Activated T-cell treated with anti-CD3 and anti-CD28 coated beads, Interleukin-2, amount 50 U/mL, for 72 hours (primary cell): ENCODE measurements around the gene PIGN. TPM values are rescaled to one million over a fixed set of nuclear protein-coding genes. Genes with fewer than 3 reads are reported as not detected.

Source experiments
- ATAC-seq, 2 donors: fragments of 150-1000 bp; cut with Tn5 transposase; replicated peaks in 1 of 2; 2 replicates each; pipeline ENCODE4 v1.10.0; 2021; ENCODE audit warnings: moderate library complexity in 2 of 2, mild to moderate bottlenecking in 1 of 2
- DNase-seq, 2 donors: peaks; one replicate each; pipeline ENCODE4 v3.0.0; 2021 to 2022; ENCODE audit warnings: mixed read lengths in 1 of 2
- H3K27ac Mint-ChIP-seq: one replicate; pipeline ENCODE4 v1.8.0; 2022; ENCODE audit warnings: mild to moderate bottlenecking, moderate library complexity, mixed read lengths
- H3K27me3 Mint-ChIP-seq: one replicate; pipeline ENCODE4 v1.8.0; 2022; ENCODE audit warnings: low read depth, mixed read lengths
- H3K36me3 Mint-ChIP-seq, 2 donors: one replicate each; pipeline ENCODE4 v1.8.0; 2022; ENCODE audit warnings: mixed read lengths in 2 of 2, mild to moderate bottlenecking in 1 of 2; ENCODE audit not compliant: insufficient read depth in 2 of 2
- H3K4me1 Mint-ChIP-seq: one replicate; pipeline ENCODE4 v1.8.0; 2022; ENCODE audit warnings: low read depth, mixed read lengths
- H3K4me3 Mint-ChIP-seq, 2 donors: one replicate each; pipeline ENCODE4 v1.8.0; 2022; ENCODE audit warnings: mild to moderate bottlenecking in 2 of 2, mixed read lengths in 2 of 2, moderate library complexity in 2 of 2
- H3K9me3 Mint-ChIP-seq, 2 donors: one replicate each; pipeline ENCODE4 v1.8.0; 2022; ENCODE audit warnings: mixed read lengths in 2 of 2
- total RNA-seq, 2 donors: library from RNA; stranded (reverse); gene quantifications; one replicate each; pipeline ENCODE4 v1.2.3, GENCODE V29; 2022

The PIGN gene
- total RNA-seq, 2 donors from 2014 or later, result 28.2 to 31.4 TPM

DNA sequence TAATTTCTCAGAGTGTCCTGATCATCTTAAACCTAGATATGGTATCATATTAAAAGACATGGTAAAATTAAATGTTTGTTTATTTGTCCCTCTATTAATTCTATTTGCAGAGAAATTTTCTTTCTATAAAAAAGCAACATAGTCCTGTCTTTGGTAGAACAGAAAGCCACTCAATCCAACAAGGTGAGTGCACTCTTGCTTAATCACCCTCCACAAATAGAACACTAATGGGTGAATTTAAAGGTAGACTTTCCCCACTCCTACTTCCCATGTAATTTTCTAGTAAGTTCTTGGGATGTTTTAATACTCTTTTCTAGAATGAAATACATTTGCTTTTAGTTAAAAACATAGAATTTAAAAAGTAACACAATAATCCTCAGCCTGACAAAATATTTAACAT, 97.7 kb downstream of the PIGN start:
- Mint-ChIP-seq H3K36me3 (peaks cover 3 to 9% of the 10 kb centered on the region in 2 donors), H3K27me3 (no peaks in the 10 kb centered on the region), H3K4me1 (peaks cover 30% of the 10 kb centered on the region), H3K9me3 (no peaks in the 10 kb centered on the region), H3K27ac (no peak overlapping the region), H3K4me3 (no peak overlapping the region)
- no peak for DNase-seq
- ATAC-seq, result no peak

DNA sequence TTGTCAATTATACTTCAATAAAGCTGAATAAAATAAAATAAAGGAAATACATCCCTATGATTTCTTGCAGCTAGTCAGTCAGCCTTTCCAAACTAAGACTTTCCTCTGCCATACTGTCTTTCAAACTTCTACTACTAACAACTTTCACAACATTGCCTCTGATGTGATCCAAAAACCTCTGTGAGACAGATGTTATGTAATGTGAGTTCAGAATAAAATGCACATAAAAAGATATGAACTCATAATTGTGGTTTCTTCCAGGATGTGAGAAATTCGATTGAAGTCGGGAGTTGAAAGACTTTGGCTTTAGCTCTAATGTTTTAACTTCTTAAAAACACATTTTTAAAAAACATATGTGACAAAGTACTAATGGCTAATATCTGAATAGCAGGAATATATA, 98.7 kb downstream of the PIGN start:
- ATAC-seq (no peak), DNase-seq (no peak)
- H3K27me3 Mint-ChIP-seq, result no peaks in the 10 kb centered on the region
- no peak overlapping the region for H3K27ac Mint-ChIP-seq
- no peak overlapping the region for H3K4me3 Mint-ChIP-seq
- H3K4me1 Mint-ChIP-seq, result peaks cover 30% of the 10 kb centered on the region
- peaks cover 3 to 9% of the 10 kb centered on the region in 2 donors for H3K36me3 Mint-ChIP-seq
- H3K9me3 Mint-ChIP-seq, result no peaks in the 10 kb centered on the region

DNA sequence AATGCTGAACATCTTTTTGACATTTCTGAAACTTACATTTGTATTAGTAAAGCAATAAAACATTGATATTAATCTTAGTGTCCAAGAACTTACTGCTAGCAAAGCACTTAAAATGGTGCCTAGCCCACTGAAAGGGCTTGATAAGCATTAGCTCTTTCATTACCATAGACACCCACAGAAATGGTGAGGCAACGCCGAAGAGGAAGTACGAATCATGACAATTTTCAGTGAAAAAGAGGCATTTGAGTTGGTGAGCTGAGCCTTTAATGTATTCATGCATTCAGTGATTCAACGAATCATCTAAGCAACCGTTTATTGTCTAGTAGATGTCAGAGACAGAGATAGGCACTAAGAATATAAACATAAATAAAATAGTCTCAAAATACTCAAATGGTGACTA, 101.1 kb downstream of the PIGN start:
- no peak for ATAC-seq
- no peak for DNase-seq

DNA sequence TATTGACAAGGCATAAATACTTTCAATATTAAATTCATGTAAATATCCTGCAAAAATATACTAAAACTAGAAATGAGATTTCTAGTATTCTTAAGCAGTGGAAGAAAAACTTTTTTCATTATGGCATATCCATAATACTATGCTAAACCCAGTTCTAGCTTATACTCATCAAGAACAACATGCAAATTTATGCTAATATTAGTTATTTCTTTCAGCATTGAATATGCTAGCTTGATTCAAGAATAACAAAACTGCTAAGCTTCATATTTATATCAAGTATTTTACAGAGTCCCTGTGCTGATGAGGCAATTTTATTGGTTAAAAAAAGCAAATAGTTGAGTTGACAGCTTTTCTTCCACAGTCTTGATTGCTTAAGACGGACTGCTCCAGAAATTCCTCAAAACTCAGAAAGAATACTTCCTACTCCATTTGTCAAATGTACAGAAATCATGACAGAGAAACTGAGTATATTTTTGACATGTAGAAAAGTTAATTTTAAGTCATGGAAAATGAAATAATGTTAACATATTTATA, 105.0 kb downstream of the PIGN start:
- Mint-ChIP-seq H3K4me3 (no peak overlapping the region), H3K27me3 (no peaks in the 10 kb centered on the region), H3K4me1 (peaks cover 10% of the 10 kb centered on the region), H3K27ac (no peak overlapping the region), H3K9me3 (no peaks in the 10 kb centered on the region), H3K36me3 (peaks cover 3 to 7% of the 10 kb centered on the region in 2 donors)
- ATAC-seq, result no peak
- no peak for DNase-seq

More for the DNA sequence above, 101.1 kb downstream of the PIGN start:
- Mint-ChIP-seq H3K27me3 (no peaks in the 10 kb centered on the region), H3K36me3 (peaks cover 3 to 9% of the 10 kb centered on the region in 2 donors), H3K4me3 (no peak overlapping the region), H3K27ac (no peak overlapping the region), H3K9me3 (no peaks in the 10 kb centered on the region), H3K4me1 (peaks cover 30% of the 10 kb centered on the region)

DNA sequence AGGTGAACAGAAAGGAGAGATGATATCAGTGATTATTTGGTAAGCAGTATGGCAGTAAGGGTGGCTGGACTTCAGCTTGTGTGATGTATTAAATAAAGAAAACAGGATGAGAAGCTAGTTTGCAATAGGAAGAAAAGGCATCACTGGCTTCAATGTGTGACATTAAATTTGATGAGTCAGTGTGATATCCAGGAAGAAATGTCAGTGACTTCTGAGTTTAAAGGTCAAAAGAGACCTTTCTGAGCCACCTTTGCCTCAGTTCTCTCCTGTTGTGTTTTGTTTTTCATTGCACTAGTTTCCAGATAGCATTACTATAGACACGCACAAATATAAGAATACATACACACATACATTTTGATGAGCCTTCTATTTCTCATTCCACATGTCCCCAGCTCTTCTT, 105.6 kb downstream of the PIGN start:
- Mint-ChIP-seq H3K9me3 (no peaks in the 10 kb centered on the region), H3K27ac (no peak overlapping the region), H3K36me3 (peaks cover 0 to 3% of the 10 kb centered on the region in 2 donors), H3K4me1 (peaks cover 6% of the 10 kb centered on the region), H3K27me3 (no peaks in the 10 kb centered on the region), H3K4me3 (no peak overlapping the region)
- DNase-seq (no peak), ATAC-seq (no peak)

DNA sequence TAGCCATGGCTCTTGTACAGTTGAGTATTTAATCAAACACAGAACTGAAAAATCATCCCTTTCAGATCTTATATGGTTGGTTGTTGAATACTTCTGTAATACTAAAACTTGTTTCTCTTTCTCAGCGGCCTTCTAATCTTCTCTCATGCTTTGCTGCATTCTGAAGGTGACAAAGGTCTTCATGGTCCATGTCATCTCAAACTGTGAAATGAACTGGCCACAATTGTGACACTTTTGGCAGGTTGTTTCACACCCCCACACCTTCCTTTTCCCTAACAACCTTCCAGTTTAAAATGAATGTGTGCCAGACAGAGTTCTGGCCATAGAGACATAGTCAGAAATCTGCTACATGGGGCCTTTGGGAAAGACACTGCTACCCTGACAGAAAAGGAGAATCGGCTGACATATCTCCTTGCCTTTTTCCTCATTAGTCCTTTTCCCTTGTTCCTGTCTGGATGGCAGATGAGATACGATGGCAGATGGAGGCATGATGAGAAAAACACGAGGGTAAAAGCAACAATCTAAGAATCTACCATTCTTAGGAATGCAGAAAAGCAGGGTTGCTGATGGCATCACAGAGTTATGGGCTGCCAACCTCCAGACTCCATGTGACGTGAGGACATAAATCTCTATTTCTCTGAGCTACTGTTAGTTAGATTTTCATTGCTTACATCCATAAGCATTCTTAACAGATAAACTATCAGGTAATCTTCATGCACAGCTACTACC, 106.5 kb downstream of the PIGN start:
- ATAC-seq (no peak), DNase-seq (no peak)
- no peaks in the 10 kb centered on the region for H3K9me3 Mint-ChIP-seq
- H3K4me3 Mint-ChIP-seq, result no peak overlapping the region
- H3K27ac Mint-ChIP-seq, result no peak overlapping the region
- no peaks in the 10 kb centered on the region for H3K4me1 Mint-ChIP-seq
- no peaks in the 10 kb centered on the region for H3K27me3 Mint-ChIP-seq
- H3K36me3 Mint-ChIP-seq, result no peaks in the 10 kb centered on the region

DNA sequence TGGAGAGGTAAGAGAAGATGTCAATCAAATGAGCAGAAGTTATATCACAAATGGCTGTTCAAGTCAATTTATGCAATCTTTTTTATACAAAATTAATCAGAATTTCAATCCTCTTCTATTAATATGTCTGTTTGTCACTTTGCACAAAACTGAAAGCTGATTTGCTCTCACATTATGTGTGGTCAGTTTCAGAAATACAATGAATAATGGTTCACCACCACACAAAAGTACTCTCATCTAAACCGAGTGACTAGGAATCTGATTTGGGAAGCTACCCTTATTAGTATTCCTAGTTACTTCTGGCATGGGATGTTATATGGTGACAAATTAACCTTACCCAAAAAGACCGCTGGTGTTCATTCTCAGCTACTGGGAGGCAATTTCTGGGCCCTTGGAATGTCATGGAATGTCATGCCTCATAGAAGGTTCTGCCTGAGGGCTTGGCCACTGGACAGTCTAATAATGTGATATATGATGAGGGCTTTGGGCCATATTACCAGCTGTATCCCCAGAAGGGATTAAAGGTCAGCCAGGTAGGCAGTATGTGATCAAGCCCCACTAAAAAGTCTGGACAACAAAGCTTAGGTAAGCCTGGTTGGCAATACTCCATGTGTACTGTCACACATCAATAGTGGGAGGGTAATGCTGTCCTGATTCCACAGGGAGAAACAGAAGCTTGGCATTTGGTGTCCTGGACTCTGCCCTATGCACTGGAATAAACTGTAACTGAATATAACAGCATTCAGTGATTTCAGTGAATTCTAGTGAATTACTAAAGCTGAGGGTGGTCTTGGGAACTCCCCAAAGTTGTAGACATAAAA, 113.2 kb downstream of the PIGN start:
- H3K27me3 Mint-ChIP-seq, result no peaks in the 10 kb centered on the region
- H3K9me3 Mint-ChIP-seq, result peaks cover under 1% of the 10 kb centered on the region in 2 donors
- ATAC-seq (no peak), DNase-seq (no peak)
- H3K4me3 Mint-ChIP-seq, result no peak overlapping the region
- peaks cover under 1 to 3% of the 10 kb centered on the region in 2 donors for H3K36me3 Mint-ChIP-seq
- no peaks in the 10 kb centered on the region for H3K4me1 Mint-ChIP-seq
- no peak overlapping the region for H3K27ac Mint-ChIP-seq

DNA sequence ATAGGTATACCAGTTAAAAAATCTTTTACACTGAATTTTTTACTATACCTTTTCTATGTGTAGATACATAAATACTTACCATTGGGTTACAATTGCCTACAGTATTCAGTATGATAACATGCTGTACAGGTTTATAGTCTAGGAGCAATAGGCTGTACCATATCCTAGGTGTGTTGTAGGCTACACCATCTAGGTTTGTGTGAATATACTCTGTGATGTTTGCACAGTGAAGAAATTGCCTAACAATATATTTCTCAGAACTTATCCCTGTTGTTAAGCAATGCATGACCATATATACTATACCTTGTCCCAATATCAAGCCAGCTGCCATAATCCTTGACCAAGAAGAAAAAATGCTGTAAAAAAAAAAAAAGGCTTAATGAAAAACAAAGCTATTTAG, 114.5 kb downstream of the PIGN start:
- Mint-ChIP-seq H3K27me3 (no peaks in the 10 kb centered on the region), H3K36me3 (peaks cover 3 to 5% of the 10 kb centered on the region in 2 donors), H3K27ac (no peak overlapping the region), H3K4me3 (no peak overlapping the region), H3K4me1 (no peaks in the 10 kb centered on the region), H3K9me3 (peaks cover 2% of the 10 kb centered on the region in 2 donors)
- ATAC-seq (no peak), DNase-seq (no peak)

DNA sequence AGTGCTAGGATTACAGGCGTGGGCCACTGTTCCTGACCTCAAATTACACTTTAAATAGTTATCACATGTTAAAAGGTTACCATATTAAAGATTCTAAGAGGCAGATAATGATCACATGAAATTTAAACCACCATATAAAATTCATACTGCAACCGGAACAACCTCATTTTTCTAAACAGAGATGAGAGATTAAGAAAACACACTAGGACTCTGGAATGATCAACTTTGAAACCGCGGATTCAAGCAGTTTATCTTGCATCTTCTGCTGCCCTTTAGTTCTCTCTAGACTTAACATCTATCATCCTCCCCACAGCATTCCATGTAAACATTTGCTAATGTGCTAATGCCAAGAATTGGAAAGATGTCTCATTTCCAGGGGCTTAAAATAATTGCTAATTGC, 115.8 kb downstream of the PIGN start:
- Mint-ChIP-seq H3K27ac (no peak overlapping the region), H3K36me3 (peaks cover 3 to 7% of the 10 kb centered on the region in 2 donors), H3K4me1 (no peaks in the 10 kb centered on the region), H3K9me3 (peaks cover 2% of the 10 kb centered on the region in 2 donors), H3K27me3 (no peaks in the 10 kb centered on the region), H3K4me3 (no peak overlapping the region)
- ATAC-seq (no peak), DNase-seq (no peak)

DNA sequence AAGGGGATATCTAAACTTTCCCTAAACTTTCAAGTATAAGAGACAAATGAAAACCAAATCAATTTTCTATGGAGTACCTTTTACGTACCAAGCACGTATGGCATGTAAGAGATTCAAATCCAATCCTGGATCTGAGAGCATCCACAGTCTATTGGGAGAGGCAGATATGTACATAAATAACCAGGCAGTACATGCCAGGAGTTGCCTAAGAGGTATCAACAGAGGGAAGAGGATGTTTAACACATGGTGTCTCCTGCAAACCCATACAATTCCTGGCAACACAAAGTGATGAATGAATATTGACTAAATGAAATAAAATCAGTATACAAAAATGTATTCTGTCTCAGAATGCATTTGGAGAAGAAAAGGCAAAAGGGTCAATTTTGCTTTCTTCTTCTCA, 116.6 kb downstream of the PIGN start:
- Mint-ChIP-seq H3K27me3 (no peaks in the 10 kb centered on the region), H3K36me3 (peaks cover 3 to 7% of the 10 kb centered on the region in 2 donors)

DNA sequence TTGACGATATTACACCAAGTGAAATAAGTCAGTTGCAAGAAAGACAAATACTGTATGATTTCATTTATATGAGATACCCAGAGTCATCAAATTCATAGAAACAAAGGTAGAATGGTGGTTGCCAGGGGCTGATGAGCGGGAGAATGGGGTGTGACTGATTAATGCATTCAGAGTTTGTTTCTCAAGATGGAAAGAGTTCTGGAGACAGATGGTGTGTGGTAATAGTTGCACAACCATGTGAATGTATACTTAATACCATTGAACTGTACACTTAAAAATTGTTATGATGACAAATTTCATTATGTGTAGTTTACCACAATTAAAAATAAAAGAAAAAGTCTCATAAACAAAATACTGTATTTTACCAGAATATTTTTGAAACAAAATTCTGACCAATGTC, 117.3 kb downstream of the PIGN start:
- Mint-ChIP-seq H3K27ac (no peak overlapping the region), H3K4me1 (no peaks in the 10 kb centered on the region), H3K9me3 (peaks cover 2% of the 10 kb centered on the region in 2 donors), H3K36me3 (peaks cover 3 to 7% of the 10 kb centered on the region in 2 donors), H3K4me3 (no peak overlapping the region), H3K27me3 (no peaks in the 10 kb centered on the region)
- no peak for DNase-seq
- ATAC-seq, result no peak

More for the DNA sequence above, 116.6 kb downstream of the PIGN start:
- ATAC-seq, result no peak
- Mint-ChIP-seq H3K9me3 (peaks cover 2% of the 10 kb centered on the region in 2 donors), H3K27ac (no peak overlapping the region), H3K4me1 (no peaks in the 10 kb centered on the region), H3K4me3 (no peak overlapping the region)
- no peak for DNase-seq

DNA sequence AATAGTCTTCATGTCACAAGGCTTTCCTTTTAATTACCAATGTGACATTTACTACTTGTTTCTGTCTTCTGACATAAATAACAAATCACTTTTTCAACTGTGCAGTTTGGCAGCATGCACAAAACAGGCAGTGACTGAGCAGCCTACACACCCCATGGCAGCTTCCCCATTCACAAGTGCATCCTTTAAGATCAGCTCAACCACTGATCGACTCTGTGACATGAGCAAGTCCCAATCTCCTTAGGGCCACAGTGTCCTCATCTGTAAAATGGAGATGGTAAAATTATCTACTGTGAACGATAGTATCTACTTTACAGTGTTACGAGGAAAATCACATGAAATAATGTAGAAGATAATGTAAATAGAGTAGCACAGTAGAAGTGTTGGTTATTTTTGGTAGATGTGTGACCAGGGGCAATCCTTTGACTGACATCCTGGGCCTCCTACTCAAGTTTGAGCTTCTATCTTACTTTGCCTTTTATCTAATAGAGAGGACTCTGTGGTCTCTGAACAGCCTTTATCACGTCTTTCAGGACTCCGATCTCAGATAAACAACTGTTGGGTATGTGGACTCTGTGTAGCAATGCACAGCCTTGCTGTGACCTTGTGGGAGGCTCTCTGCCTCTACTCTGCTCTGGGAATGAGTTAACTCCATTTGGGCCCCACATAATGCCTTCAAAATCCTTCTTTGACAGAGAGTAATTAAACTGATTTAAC, 120.6 kb downstream of the PIGN start:
- peaks cover 2% of the 10 kb centered on the region in 2 donors for H3K9me3 Mint-ChIP-seq
- H3K4me1 Mint-ChIP-seq, result no peaks in the 10 kb centered on the region
- no peak overlapping the region for H3K4me3 Mint-ChIP-seq
- H3K27ac Mint-ChIP-seq, result no peak overlapping the region
- peaks cover 3 to 7% of the 10 kb centered on the region in 2 donors for H3K36me3 Mint-ChIP-seq
- no peak for ATAC-seq
- no peaks in the 10 kb centered on the region for H3K27me3 Mint-ChIP-seq
- no peak for DNase-seq

DNA sequence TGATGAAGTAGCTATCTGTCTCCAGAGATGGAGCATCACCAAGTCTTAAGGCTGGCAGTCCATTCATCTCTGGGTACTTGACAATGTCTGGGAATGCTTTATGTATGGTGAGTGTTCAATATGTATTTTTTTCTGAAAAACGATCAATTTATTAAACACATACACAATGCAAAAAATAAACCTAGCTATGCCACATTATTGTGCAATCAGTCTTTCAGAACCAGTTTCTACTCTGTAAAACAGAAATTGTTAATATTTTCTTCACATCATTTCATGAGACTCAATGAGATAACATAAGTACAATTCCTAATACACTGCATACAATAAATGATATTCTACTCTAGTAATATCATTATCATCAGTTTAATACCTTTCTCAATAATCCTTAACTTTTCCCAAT, 122.5 kb downstream of the PIGN start:
- H3K27ac Mint-ChIP-seq, result no peak overlapping the region
- DNase-seq (no peak), ATAC-seq (no peak)
- no peaks in the 10 kb centered on the region for H3K4me1 Mint-ChIP-seq
- H3K36me3 Mint-ChIP-seq, result peaks cover 5 to 8% of the 10 kb centered on the region in 2 donors
- no peaks in the 10 kb centered on the region for H3K27me3 Mint-ChIP-seq
- peaks cover 2 to 5% of the 10 kb centered on the region in 2 donors for H3K9me3 Mint-ChIP-seq
- no peak overlapping the region for H3K4me3 Mint-ChIP-seq
